Omental fat pad (tissue), 4 donors: Measurements from ENCODE around the gene MIPEP. TPM values are rescaled to one million over a fixed set of nuclear protein-coding genes. Genes with fewer than 3 reads are reported as not detected.

ENCODE experiments used
- ATAC-seq: fragments of 150-250 bp; one replicate; pipeline ENCODE4 v1.9.1; 2016; ENCODE audit warnings: mild to moderate bottlenecking, moderate library complexity; ENCODE audit not compliant: low FRiP score
- DNase-seq: peaks from one replicate; pipeline ENCODE4 v3.0.0-alpha.2; 2019; ENCODE audit warnings: low spot score
- total RNA-seq, 4 donors: library from RNA; depleted of rRNA; stranded (reverse); fragments of >200 nt; gene quantifications; one replicate each; pipeline ENCODE4 v1.1.0, GENCODE V29; 2016
- TF ChIP-seq, protein P1 (sequence below), 3 donors: fragments of 450-650 bp; IDR thresholded peaks; one replicate each; pipeline ENCODE4 v1.5.1; 2016 to 2017; ENCODE audit warnings: antibody characterized with exemption in 3 of 3, mild to moderate bottlenecking in 3 of 3, moderate library complexity in 2 of 3

MIPEP gene
- 10 to 100 TPM in 3 of 4 donors, 1 to 10 TPM in 1; 9.2 to 24.6 (median 10.9) TPM for total RNA-seq

DNA sequence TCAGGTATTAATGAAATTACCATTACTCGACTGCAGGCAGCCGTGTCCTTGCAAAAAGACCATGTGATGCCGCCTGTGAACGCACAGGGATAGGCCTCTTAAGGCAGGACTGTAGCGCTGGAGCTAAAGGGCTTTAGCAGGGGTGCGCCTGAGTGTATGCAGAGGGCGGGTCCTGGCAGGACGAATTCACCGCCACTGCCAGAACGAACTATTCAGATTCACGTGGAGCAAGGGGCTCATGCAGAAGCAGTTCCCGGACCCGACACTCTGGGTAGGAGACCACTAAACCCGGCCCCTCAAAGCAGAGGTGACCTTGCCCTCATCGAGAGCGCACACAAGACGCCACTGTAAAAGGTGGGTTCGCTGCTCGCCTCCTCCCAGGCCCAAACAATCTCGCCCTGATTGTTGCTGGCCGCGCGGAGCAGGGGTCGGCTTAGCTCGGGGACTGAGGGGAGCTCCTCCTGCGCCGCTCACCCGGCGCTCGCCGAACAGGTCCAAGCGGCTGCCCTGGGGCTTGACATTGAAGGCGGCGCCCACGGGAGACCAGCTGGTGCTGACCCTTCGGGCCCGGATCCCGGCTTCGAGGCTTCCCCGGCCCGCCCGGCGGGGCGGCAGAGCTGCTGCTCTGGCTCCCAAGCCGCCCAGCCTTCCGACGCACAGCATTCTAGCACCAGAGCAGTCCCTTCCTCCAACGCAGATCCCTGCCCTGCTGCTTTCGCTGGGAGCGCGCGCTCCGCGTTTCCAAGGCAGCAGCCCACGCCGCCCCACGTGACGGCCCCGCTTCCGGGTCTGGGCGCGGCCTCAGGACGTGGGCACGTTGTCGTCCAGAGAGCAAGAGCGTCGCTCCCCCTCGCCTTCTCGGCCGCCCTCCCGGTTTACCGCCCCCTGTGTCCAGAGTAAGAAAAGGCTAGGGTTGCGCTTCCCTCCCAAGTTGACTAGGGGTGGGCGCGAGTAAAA is at the start of gene MIPEP:
TSS of gene MIPEP (minus strand) at position 743 of the 957 bp plus-strand sequence. CDS start at position 663, 80 bp downstream.
- ATAC-seq (peak; percentile 98), DNase-seq (peak; percentile 67)
- TF ChIP-seq, protein P1, sequence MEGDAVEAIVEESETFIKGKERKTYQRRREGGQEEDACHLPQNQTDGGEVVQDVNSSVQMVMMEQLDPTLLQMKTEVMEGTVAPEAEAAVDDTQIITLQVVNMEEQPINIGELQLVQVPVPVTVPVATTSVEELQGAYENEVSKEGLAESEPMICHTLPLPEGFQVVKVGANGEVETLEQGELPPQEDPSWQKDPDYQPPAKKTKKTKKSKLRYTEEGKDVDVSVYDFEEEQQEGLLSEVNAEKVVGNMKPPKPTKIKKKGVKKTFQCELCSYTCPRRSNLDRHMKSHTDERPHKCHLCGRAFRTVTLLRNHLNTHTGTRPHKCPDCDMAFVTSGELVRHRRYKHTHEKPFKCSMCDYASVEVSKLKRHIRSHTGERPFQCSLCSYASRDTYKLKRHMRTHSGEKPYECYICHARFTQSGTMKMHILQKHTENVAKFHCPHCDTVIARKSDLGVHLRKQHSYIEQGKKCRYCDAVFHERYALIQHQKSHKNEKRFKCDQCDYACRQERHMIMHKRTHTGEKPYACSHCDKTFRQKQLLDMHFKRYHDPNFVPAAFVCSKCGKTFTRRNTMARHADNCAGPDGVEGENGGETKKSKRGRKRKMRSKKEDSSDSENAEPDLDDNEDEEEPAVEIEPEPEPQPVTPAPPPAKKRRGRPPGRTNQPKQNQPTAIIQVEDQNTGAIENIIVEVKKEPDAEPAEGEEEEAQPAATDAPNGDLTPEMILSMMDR (IDR thresholded peaks at IDR 0.05): no peak

DNA sequence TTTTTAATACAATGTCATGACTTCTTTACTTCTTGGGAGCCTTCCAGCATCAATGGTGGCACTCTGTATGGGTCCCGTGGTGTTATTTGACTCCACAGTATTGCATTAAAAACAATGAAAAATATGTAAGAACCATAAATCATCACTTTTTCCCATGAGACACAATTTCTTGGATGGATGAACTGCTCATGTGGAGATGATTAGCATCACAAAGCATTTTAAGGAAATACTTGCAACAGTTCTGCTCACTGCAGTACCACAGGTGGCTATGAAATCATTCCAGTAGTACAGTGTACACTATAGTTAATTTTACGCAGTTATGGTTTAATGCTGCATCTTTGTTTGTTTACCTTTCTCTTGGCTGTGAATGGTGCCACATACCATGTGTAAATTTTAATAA is 45.3 kb upstream of the MIPEP start:
- ATAC-seq: no peak
- no peak for DNase-seq
- TF ChIP-seq, protein P1 (IDR thresholded peaks at IDR 0.05): no peak

DNA sequence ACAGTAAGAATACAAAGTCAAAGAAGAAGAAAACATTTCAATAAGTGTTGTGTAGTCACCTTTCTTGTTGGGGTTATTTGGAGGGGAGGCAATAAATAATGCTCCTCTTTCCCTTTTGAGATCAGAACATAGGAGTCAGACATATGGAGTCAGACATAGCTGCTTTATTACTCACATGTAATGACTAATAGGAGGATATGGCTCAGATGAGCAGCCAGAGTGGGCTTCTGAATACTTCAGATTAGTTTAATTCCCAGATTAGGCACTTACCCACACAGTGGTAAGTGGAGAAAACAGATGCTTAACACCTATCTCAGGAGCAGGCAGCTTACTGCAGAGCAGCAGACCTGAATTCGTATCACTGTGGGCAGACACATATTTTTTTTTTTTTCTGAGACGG is 39.8 kb upstream of the MIPEP start:
- TF ChIP-seq, protein P1 (IDR thresholded peaks at IDR 0.05): no peak
- no peak for ATAC-seq
- DNase-seq: no peak

DNA sequence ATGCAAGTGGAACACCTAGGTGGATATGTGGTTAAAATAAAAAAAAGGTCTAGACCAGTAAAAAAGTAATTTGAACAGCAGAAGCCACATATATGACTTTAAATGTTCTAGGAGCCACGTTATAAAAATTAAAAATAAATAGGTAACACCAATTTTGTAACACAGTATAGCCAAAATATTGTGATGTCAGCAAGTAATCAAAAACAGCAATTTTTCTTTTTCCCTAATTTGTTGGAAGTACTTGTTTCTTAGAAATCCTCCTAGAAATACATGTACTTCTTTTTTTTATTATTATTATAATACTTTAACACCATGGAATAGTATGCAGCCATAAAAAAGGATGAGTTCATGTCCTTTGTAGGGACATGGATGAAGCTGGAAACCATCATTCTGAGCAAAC is 33.8 kb upstream of the MIPEP start:
- DNase-seq (no peak), ATAC-seq (no peak)
- TF ChIP-seq, protein P1 (IDR thresholded peaks at IDR 0.05): no peak

DNA sequence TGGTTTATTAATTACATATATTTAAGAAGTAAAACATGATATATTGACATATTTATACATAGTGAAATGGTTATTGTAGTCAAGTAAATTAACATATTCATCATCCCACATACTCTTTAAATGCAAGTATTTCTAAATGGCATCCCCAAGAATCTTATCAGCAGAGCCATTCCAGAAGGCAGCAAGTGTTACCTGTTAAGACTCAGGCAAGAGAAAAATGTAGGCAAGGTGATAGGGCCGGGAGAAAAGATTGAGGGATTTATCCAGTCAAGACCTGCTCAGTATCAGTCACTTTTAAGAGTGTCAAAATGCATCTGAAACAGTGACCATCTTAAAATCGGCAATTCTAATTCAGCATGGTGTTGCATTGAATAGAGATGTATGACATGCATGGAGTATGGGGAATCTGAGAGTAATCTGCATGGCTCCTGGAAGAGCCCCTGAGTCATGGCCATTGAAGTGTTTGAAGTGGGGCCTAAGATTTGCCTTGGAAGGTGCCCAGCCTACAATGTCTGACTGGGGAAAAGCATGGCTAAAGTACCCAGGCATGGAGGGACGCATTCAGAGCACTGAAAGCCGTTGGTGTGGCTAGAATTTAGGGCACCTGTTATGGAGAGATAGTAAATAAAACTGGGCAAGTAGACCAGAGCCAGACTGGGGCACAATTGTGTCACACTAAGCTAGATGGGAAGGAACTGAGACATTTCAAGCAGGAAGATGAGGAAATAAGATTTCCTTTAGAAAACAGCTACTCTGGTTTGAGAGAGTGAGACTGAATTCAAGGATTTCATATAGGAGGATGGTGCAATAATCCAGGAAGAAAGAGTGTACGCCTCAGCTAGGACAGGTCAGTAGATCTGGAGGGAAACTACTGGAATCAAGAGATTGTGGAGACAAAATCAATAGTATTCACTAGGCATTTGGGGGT is 33.1 kb upstream of the MIPEP start:
- ATAC-seq: no peak
- no peak for DNase-seq
- TF ChIP-seq, protein P1 (IDR thresholded peaks at IDR 0.05): no peak

DNA sequence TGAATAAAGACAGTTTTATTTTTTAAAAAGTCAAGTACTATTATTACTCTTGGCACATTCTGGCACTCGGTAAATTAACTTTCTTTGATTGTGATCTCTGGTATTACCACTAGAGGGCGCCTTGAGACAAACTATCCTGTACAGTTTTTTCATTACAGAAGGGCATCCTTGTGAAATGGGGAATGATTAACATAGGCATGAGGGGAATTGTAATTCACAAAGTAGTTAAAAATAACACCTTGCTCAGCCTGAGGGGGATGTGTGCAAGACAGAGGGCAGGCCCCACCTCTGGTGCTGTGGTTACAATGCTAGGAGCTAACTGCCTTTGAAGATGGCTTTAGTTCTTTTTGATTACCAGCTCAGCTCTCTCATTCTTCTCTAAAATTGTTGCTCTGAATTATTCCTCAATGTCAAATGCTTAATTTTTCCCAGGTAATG is 32.3 kb upstream of the MIPEP start:
- DNase-seq (no peak), ATAC-seq (peak; percentile 57)
- TF ChIP-seq, protein P1 (IDR thresholded peaks at IDR 0.05): no peak
